ENCODE results near the gene WNK3.

WNK3 gene

GRCh38 chrX:54157561-54157960 is 200.3 kb downstream of the WNK3 start:
- no peak for DNase-seq

Measured in NCI-H510A (cell line).